GM11168 (cell line): ENCODE results near the gene B9D1.

Experiments used
- in situ Hi-C: fragments of 300-500 bp; cut with MboI; formaldehyde crosslinking; loops from one replicate; pipeline ENCODE4 v1.12.0; 2022; ENCODE audit warnings: low sequenced_read_pairs; ENCODE audit not compliant: unreplicated experiment

The B9D1 gene

DNA sequence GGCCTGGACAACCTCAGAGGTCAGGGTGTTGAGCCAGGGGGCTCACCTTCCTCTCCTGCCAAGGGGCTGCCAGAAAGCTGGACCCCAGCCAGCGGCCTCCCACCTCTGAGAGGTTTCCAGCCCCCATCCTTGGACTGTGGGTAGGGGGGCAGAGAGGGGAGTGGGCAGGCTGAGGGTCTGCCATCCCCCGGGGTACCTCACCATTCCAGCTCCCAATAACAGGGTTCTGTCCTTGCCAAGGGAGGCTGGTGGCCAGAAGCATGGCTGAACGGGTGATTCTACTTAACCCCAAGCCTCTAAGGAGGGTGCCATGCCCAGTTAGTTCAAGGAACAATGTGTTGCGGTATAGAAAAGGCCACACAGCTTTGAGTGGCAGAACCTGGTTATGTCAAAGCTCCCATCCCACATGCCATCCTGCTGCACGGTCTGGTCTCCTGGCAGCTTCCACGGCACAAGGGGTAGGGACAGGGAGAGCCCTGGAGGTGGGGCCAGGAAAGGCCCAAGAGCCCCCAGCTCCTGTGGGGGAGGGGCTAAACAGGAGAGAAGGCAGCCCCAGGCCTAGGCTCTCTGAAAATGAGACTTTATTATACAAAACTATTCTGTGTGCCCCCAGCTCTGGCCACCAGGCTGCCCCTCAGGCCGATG, 19.8 kb downstream of the B9D1 start:
- in situ Hi-C loops = loop anchor here (25.0 kb wide), 1 partner anchor 255 kb away; no protein-coding TSS in a partner anchor

DNA sequence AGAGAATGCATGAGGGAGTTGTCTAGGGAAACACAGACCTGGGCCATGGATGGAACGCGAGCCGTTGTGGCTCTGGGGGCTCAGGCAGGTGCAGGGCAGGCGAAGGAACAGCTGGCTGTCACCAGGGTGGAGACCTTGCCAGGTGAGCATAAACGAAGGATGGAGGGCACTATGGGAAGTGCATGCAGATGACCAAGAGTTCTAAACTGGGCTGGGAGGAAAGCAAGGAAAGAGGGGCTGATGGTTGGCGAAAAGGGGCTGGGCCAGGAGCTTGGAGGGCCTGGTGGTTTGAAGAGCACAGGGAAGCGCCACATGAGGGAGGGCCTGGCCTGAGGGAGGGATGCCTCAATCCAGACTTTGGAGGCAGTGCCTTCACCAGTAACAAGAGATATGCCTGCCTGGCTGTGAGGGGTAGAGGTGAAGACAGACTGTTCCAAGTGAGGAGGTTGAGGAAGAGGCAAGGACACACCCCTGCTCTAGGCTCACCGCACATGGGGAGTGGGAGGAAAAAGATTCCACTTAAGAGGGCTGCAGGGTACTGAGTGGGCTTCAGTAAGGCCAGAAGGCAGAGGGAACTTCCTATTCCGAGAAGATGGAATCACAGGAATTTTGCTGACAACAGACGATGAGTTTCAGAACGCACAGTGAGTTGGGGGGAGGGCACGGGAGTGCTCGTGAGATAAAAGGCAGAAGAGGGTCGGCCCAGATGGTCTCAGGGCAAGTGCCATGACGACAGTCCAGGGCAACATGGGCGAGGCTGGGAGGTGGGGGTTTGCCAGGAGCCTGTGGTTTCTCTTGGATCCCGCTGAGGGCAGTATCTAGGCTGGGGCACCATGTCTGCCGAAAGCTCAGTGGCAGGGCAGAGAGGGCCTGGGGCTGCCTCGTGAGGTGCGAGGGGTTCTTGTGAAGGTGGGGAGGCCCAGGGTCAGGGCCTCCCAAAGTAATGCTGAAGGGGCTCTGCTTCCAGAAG, 20.6 kb downstream of the B9D1 start:
- in situ Hi-C loops = loop anchor here (25.0 kb wide), 1 partner anchor 255 kb away; no protein-coding TSS in a partner anchor

DNA sequence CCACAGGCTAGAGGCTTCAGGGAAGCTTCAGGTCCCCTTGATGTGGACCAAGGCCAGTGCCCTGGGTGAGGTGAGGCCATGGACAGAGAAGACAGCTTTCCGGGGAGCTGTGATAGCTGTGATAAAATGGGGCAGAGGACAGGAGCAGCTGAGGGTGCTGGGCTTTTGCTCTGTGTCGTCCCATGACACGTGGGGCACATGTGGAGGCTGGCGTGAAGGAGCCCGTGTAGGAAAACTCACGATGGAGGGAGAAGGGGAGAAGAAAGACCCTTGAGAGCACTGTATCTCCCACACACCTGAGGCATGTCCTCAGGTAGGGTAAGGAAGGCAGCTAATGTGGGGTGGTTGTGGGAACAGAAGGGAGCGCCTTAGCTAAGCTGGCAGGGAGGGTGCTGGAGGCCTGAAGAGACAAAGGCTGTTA, 21.3 kb downstream of the B9D1 start:
- in situ Hi-C loops = loop anchor here (25.0 kb wide), 1 partner anchor 254 kb away; no protein-coding TSS in a partner anchor

DNA sequence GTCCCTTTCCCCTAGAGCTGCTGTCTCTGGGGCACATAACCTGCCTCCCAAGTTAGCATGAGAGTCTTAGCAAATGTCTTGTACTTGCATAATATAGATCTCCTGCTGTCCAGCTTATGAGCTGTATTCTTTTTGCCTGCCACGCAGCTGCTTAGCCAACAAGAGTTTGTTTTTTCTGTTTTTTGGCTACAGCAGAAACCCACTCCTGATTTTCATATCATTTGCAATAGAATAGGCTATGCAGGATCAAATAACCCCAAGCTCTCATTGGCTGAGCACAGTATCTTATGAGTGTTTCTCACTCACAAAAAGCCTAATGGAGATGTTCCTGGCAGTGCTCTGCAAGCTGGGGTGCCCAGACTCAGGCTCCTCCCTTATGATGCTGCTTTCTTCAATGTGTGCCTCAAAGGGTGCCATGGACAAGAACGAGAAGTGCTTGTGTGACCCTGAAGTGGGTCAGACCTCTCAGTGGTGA, 23.1 kb downstream of the B9D1 start:
- in situ Hi-C loops = loop anchor here (25.0 kb wide), 1 partner anchor 252 kb away; no protein-coding TSS in a partner anchor

DNA sequence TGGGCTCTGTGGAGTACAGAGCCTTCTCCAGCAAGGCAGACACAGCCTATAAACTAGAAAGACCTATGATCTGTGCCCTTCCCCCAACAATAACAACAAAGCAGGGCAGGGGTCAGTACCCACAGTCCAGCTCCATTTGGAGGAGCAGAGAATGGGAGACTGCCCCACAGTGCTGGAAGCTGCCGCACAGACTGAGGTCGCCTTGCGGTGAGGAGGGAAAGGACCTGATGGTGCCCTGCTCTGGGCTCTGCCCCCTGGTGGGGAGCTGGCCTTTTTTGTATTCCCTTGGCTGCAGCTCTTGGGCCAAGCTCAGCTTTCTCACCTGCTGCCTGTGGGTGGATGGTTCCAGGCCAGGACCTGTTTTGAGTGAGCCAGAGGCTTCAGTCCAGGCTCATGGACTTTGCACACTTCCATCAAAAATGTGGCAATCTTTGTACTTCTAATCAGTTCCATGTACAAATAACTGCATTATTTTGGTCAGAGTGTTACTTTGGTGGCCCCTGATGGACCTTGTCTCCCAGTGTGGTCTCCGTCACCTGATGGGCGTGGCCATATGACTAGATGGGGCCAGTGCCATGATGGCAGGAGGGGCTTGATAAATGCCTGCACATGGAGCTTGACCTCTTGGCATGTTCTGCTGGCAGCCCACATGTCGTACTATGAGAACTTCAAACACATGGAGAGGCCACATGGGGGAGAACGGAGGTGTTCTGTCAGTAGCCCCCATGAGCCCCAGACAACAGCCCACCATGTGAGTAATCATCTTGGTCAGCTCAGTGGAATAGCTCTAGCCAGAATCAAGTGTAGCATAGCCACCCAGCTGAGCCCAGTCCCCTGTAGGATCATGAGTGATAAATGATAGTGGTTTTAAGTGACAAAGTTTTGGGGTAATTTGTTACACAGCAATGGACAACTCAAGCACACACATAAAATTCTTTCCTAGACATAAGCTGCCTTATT, 24.2 kb downstream of the B9D1 start:
- in situ Hi-C loops = loop anchor here (25.0 kb wide), 1 partner anchor 251 kb away; no protein-coding TSS in a partner anchor

DNA sequence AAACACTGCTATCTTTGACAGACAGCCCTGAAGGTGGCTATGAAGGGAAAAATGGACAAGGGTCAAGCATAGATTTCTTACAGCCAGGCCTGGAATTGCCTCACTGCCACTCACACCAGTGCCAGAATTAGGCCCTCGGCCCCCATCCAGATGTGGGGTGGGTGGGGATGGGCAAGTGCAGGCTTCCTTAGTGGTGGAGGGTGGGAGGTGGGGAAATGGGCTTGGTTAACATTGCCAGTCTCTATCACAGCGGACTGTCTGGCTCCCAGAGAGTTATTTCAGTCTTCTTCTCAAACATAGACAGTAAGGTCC, 24.9 kb downstream of the B9D1 start:
- in situ Hi-C loops = loop anchor here (25.0 kb wide), 1 partner anchor 250 kb away; no protein-coding TSS in a partner anchor

DNA sequence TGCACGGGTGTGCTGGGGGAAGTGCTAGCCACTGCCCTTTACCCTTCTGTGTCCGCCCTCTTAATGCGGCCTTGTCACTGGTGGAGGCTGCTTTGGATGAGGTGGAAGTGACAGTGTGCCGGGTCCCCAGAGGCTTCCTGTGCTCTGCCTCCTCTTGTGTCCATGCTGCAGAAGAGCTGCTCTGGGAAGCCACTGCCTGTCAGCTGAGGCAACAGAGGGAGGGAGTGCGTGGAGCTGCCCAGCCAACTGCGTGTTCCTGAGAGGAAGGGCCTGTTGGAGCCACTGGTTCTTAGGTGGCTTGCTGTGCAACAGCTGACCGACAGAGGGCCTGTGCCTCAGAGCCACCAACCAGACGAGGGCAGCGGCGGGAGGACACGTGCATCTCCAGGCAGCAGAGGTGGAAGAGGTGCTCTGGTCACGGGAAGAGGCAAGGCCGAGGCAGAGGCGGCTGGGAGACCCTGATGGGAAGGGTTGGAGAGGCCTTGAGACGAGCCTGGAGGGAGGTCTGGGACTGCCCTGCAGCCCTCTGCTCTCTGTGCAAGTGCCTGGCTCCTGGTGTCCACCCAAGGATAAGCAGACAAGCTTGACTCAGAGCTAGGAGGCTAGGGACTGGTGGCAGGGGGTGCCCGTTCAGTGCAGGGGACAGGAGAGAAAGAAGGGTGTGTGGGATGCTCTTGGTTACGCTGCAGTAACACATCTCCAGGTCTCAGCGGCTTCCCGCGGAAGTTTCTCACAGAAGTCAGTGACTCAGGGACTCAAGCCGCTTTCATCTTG, 25.4 kb downstream of the B9D1 start:
- in situ Hi-C loops = loop anchor here (25.0 kb wide), 1 partner anchor 250 kb away; no protein-coding TSS in a partner anchor

DNA sequence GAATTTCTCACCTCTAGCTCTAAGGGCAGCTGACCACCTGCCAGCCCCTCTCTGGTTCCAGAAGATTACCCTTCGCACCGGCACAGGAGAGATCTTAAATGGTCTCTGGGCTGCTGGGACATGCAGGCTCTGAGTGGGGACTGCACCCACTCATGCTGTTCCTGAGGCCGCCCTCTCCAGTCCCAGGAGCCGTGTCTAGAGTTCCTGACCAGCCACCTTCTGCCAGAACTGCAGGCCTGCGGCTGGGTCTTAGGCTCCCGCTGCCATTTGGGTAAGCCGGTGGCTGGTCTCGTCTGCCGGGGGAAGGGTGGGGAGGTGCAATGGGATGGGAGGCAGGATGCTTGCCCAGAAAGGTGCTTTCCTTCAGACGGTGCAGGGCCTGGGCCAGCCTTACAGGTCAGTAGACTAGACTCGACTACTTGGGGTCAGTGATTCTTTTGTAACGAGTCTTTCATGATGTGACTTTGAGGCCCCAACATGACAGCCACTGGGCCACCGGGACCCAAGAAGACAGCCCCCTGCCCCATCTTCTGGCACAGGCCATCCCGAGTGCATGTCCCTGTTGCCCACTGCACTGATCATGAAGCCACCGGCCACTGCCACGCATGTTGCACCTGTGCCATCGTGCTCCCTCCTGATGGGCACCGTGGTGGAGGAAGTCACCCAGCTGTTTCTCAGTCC, 26.4 kb downstream of the B9D1 start:
- in situ Hi-C loops = loop anchor here (25.0 kb wide), 1 partner anchor 249 kb away; no protein-coding TSS in a partner anchor

DNA sequence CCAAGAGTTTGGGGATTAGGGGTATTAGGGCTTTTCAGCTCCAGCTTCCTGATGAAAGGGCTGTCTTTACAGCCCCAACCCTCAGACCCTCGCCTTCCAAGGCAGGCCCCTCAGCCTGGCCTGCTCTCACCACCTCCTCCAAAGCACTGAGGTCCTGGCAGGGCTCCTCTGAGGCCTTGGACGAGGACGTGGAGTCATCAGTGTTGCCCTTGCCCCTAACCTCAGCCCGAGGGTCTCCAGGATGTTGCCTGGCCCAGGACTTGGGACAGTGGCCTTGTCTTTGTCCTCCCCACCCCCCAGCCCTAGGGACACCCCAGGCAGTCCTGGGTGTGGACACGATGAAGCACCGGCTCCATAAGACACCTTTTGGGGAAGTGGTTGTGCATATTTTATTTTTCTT, 28.2 kb downstream of the B9D1 start:
- in situ Hi-C loops = loop anchor here (25.0 kb wide), 1 partner anchor 247 kb away; no protein-coding TSS in a partner anchor

DNA sequence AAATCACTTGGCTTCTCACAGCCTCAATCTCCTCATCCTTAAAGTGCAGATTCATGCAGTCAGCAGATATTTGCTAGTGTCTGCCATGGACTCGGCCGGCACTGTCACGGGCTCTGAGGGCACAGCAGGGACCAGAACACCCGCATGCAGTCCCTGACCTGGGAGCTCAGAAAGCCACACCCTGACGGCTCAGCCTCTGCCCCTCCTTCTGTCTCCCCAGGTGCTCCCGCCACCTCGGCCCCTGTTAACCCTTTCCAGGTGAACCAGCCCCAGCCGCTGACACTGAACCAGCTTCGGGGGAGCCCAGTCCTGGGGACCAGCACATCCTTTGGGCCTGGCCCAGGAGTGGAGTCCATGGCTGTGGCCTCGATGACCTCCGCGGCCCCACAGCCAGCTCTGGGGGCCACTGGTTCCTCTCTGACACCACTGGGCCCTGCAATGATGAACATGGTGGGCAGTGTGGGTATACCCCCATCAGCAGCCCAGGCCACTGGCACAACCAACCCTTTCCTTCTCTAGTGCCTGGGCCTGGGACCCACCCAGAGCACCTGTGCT, 28.7 kb downstream of the B9D1 start:
- in situ Hi-C loops = loop anchor here (25.0 kb wide), 1 partner anchor 247 kb away; no protein-coding TSS in a partner anchor

DNA sequence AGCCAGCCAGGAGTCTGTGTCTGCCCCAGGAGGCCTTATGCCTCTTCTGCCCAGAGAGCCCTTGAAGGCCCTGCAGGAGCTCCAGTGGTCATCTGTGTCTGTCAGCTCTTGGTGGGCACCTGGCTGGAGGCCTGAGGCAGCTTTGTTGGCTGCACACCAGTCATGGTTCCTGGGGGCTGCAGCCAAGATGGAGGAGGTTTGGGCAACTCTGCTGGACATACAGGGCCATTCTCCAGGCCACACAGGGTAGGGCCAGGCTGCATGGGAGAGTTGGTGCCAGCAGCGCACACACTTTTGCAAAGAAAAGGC, 29.4 kb downstream of the B9D1 start:
- in situ Hi-C loops = loop anchor here (25.0 kb wide), 1 partner anchor 246 kb away; no protein-coding TSS in a partner anchor

DNA sequence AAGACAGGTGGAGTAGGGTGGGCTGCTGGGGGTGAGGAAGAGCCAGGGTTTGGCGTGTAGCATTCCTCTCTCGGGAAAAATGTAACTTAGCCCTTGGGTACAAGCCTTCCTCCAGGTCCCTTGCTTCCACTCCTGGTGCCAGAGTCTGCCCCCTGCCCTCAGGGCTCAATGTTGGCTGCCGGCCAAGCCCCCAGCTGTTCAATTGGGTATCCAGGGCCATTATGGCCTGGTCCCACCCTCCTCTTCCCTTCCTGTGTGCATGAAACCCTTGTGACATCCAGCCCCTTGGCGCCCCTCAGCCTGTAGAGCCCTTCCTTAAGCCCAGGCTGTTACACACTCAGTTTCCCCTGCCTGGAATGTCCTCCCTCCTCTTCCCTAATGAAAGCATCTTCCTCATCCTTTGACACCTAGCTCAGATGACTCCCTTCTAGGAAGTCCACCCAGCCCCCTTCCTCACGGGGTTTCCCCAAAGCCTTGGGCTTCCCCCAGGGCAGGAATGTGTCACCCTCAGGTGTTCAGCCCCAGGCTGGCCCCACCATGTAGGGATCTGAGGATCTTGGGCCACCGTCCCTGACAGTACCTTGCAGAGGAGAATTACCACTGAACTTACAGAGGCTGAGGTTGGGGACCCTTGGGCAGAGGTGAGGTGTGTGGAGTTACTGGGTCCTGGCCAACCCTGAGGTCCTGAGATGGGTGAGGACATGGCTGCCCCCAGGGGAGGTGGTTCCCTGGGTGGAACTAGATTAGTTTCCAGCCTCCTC, 30.0 kb downstream of the B9D1 start:
- in situ Hi-C loops = loop anchor here (25.0 kb wide), 1 partner anchor 245 kb away; no protein-coding TSS in a partner anchor

DNA sequence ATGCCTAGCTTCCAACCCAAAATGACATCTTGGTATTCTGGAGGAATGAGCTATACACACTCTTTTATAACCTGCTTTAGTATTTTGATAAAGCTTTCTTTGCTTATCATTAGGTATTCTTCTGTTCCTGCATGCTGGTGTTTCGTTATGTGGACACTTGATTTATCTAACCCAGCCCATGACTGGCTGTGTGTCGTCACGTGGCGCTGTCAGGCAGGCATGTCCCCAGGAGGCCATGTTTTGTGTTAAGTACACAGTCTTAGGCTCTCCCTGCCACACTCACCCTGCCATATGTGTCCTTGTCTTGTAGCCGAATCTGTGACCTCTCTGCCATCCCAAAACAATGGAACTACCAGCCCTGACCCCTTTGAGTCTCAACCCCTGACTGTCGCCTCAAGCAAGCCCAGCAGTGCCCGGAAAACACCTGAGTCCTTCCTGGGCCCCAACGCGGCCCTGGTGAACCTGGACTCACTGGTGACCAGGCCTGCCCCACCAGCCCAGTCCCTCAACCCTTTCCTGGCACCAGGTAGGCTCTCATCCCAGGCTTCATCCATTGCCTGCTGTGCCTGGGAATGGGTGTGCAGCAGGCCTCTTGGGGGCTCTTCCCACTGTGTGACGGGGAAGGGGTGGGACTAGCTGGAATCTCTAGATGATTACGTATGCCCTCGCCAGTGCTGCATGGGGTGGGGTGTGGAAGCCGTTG, 30.8 kb downstream of the B9D1 start:
- in situ Hi-C loops = loop anchor here (25.0 kb wide), 1 partner anchor 244 kb away; no protein-coding TSS in a partner anchor

DNA sequence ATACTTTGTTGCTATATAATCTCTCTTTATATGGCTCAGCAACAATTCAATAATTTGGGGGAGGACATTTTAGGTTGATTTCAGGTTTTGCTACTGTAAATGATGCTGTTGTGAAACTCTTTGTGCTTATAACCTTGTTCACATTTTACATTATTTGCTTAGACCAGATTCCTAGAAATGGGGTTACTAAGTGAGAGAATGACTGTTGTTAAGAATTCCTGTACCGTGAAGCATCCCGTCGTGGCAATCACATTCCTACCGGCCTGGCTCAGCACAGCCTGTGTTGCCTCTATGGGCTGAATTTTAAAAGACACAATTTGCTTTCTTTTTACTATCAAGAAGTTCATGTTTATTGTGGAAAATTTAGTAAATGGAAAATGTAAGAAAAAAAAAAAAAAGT, 31.4 kb downstream of the B9D1 start:
- in situ Hi-C loops = loop anchor here (25.0 kb wide), 1 partner anchor 244 kb away; no protein-coding TSS in a partner anchor

DNA sequence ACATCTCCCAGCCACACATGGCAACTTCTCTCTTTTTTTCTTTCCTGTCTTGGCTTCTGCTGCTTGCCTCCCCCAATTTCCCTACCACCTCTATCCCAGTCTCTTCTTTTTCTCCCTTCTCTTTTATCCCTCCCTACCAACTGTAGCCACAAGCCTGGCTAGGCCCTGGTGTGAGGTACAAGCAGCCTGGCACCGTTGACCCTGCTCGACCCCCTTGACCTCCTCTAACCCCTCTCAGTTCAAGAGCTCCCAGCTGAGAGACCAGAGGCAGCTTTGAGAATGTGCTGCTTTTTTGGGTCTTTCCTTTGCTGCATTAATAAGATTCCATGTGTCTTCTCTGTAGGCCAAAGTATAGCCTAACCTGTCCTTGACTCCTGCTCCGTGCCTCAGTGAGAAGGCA, 32.3 kb downstream of the B9D1 start:
- in situ Hi-C loops = loop anchor here (25.0 kb wide), 1 partner anchor 243 kb away; no protein-coding TSS in a partner anchor

DNA sequence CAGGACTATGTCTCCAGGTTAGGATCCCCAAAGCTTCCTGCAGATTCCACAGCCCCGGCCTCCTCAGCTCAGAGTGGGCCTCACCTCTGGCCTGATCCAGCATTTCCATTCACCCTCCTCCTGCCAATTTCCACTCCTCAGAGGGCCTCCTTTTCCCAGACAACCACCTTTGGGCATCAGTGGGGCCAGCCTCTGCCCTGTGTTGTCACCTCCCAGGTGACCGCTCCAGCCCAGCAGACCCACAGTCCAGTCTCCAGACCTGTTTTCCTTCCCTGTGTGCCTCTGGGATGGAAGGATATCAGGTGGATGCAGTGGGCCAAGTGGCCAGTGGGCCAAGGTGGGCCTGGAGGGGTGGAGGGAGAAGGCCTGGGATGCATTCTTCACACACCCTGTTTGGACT, 32.7 kb downstream of the B9D1 start:
- in situ Hi-C loops = loop anchor here (25.0 kb wide), 1 partner anchor 243 kb away; no protein-coding TSS in a partner anchor
